GM21786 (cell line): ENCODE data around the gene GOLPH3L.
"Not testable (repeated sequence)": the region's sequence is repeated elsewhere in the genome, so short reads cannot be mapped to it uniquely, and the experiment has no call there.

ENCODE experiments used
- ATAC-seq: cut with Tn5 transposase; IDR thresholded peaks from one replicate; pipeline ENCODE4 v1.9.1; 2021; ENCODE audit not compliant: unreplicated experiment

GOLPH3L gene

DNA sequence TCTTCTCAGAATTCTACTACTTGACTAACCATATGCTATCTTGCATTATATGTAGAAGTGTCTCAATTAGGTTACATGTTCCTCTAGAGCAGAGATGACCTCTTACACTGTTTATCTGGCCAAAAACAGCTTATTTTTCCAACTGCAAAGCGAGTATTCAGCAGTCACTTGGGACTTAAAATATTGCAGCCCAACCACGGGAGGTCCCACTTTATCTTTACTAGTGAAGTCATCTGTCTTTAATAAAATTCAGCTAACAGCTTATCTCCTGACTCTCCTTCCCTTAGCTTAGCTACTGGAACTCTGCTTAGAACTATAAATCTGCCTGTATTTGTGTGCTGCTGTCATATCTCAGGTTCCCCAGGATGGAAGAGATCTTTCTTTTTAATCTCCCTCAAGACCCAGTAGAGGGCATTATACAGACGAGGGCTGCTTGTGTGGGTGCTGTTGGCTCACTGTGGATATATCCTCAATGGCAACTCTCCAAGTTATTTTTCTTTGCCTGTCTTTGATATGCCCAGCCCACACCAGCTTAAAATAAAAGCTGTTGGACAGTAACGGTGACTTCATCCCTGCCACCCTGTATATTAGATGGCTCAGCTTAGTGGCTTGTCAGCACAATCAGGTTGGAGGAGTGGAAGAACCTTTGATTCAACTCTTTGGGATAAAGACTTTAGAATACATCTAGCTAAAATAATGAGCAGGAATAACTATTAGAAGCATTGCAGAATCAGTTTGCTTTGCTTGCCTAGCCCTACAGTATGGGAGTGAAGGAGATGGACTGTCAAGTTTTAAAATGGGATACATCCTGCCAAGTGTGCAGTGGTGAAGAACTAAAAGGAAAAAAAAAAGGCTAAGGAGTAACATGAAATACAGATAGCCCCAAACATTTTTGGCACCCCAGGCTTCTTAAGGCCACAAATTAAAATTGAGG, 77.1 kb downstream of the GOLPH3L start:
- ATAC-seq: no peak

DNA sequence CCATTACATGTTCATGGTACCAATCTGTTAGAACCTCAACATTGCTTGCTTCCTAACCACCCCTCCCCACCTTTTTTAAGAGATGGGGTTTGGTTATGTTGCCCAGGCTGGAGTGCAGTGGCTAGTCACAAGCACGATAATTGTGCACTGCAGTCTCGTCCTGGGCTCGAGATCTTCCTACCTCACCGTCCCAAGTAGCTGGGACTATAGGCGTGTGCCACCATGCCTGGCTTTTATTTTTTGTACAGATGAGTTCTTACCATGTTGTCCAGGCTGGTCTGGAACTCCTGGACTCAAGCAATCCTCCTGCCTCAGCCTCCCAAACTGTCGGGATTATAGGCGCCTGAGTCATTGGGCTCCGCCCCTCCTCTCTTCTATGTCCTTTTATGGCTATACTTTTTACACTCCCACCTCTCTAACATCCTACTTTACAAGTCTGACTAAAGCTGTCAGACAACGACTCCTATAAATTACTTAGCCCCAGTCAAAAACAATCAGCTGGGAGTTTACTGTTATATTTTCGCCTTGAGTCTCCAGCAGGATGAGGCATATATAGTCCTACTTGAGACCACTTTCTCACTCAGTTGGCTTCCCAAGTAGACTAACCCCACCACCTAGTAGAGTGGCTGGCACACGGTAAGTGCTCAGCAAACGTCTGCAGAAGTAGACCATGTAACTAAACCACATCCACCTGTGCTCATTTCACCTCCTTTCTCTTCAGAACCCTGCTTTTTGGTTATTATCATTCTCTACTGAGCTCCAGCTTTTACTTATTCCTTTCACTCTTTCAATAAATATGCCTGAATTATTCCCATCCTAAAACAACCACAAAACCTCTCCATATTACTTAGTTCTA, 81.4 kb downstream of the GOLPH3L start:
- no peak for ATAC-seq

DNA sequence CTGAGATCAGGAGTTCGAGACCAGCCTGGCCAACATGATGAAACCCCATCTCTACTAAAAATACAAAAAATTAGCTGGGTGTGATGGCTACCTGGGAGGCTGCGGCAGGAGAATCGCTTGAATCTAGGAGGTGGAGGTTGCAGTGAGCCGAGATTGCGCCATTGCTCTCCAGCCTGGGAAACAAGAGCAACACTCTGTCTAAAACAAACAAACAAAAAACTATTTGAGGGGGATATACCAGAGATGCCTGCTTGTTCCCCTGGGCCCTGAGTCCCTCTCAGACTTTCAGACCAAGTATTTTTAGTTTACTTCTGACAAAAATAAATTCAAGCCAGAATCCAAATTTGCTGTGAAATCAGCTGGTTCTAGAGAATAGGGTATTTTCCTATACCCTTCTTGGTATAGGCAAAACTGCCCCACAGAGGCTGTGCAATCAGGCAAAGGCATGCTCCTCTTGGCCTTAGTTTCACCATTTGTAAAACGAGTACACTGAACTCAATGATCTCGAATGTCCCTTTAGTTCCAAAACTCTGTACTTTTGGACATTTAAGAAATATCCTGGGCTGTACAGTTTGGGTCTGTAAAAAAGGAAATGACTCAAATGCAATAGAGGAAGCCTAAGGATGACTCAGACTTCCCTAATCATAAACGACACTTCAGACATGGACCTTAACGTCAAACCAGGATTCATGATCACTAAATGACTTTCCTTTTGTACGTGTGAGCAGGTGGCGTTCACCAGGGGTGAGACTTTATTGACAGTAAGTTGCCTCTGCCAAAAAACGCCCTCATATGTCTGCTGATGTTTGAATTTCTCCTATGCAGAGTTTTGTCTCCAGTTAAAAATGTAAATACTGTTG, 83.7 kb downstream of the GOLPH3L start:
- ATAC-seq: peak; percentile 39

DNA sequence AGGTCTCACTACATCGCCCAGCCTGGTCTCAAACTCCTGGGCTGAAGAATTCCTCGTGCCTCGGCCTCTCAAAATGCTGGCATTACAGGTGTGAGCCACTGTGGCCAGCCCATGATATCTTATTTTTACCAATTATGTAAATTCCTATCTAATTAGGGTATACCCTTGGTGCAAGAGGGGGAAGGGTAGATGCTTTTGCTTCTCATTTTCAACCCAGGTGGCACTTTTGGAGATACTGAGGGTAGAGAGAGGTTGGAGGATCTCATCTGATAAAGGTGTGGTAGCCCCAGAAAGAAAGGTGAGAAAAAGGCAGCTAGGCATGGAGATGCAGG, 85.0 kb downstream of the GOLPH3L start:
- ATAC-seq: no peak

DNA sequence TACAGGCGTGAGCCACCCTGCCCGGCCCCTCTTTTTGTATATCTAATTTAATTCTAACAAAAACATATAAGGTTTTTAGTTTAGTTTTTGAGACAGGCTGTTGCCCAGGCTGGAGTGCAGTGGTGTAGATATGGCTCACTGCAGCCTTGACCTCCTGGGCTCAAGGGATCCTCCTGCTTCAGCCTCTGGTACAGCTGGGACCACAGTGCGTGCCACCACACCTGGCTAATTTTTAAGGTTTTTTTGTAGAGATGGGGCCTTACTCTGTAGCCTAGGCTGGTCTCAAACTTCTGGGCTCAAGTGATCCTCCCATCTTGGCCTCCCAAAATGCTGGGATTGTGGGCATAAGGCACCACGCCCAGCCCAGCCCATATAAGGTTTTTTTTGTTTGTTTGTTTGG, 86.4 kb downstream of the GOLPH3L start:
- no peak for ATAC-seq

DNA sequence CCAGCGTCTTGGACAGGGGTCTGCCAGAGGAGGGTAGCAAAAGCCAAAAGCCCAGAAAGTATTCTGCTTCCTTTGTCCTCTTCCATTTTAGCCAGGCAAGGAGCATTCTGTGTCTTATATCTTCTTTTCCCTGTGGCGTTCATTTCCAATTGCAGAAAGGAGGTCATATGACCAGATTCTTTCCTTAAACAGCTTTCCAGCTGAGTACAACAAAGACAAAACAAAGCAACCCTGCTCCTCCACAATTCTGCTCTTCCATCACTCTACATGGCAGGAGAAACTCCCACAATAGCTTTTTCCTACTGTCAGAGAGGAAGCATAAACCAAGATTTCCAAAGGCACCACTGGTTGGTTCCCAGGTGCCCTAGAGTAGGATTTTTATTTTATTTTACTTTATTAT, 87.2 kb downstream of the GOLPH3L start:
- no peak for ATAC-seq

DNA sequence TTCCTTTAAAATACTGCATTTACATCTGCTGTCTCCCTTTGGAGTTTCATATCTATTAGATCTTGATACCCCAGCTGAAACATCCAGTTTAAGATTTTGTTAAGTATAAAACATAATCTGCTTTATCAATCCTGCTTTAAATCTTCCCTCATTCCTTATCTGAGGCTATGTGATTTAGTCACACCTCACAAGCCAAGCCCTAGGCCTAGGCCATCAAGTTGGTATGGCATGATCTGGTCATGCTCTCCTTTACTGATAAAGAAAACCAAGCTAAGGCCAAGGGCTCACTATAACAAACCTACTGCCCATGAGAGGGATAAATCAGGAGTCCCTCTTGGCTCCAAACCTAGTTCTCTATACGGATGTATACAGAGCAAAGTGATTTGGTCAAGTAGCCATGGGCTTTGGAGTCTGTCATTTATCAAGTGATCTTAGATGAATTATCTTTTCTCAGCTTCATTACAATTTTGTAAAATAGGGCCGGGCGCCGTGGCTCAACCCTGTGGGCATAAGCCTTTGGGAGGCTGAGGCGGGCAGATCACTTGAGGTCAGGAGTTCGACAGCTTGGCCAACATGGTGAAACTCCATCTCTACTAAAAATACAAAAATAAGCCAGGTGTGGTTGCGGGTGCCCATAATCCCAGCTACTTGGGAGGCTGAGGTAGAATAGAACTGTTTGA, 90.4 kb downstream of the GOLPH3L start:
- no peak for ATAC-seq

DNA sequence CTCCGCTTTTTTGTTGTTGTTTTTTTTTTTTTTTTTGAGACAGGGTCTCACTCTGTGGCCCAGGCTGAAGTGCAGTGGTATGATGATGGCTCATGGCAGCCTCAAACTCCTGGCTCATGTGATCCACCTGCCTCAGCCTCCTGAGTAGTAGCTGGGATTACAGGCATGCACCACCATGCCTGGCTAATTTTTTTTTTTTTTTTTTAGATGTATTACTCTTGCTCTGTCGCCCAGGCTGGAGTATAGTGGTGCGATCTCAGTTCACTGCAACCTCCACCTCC, 91.6 kb downstream of the GOLPH3L start:
- ATAC-seq: not testable (repeated sequence)

DNA sequence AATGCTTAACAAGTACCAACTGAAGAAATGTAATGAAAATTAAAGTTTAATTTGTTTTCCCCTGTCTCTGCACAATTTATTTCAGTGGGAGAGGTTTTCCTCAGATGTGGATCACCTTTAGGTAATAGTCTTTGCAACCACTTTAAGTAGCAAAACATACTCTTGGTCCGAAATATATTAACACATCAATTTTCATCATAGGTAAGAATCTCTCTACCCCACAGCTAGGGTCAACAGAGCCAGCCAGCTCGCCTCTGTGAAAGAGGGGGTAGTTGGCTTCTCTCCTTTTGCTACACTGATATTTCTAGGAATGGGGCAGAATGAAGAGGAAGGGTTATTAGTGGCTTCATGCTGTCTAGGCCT, 92.7 kb downstream of the GOLPH3L start:
- no peak for ATAC-seq

DNA sequence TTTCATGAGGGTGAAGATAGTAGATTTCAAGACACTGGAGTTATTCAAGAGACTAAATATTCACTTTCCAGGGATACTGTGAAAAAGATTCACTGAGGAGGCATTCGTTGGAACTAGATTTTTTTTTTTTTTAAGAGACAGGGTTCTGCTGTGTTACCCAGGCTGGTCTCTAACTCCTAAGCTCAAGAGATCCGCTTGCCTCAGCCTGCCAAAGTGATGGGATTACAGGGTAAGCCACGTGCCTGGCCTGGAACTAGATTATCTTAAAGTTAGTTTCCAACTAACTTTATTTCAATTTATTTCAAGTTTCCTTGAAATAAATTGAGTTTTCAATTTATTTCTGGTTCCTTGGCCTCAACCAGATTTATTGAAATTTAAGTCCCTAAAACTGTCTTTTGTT, 93.2 kb downstream of the GOLPH3L start:
- ATAC-seq: no peak

DNA sequence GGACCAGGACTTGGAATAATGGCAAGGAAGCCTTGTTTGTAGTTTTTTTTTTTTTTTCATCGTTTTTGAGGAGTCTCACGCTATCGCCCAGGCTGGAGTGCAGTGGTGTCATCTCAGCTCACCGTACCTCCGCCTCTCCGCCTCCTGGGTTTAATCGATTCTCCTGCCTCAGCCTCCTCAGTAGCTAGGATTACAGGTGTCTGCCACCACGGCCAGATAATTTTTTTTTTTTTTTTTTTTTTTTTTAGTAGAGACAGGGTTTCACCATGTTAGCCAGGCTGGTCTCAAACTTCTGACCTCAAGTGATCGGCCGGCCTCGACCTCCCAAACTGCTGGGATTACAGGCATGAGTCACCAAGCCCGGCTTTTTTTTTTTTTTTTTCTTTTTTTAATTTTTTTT, 94.6 kb downstream of the GOLPH3L start:
- ATAC-seq: not testable (repeated sequence)

DNA sequence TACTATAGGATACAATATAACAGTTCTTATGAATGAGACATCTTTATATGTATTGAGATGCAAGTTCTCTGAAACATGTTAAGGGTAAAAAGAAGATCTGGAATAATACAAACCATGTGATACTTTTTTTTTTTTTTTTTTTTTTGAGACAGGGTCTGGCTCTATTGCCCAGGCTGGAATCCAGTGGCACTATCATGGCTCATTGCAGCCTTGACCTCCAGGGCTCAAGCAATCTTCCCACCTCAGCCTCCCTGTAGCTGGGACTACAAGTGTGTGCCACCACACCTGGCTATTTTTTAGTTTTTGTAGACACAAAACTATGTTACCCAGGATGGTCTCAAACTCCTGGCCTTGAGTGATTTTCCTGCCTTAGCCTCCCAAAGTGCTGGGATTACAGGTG, 95.4 kb downstream of the GOLPH3L start:
- ATAC-seq: no peak

DNA sequence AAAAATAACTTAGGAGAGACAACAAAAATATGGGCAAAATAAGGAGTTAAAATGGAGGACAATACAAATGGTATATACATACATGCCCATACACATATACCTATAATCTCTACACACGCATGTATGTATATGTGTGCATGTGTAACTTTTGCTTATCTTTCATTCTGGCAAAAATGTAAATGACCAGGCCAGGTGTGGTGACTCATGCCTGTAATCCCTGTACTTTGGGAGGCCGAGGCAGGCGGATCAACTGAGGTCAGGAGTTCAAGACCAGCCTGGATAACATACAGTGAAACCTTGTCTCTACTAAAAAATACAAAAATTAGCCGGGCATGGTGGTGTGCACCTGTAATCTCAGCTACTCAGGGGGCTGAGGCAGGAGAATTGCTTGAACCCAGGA, 98.6 kb downstream of the GOLPH3L start:
- ATAC-seq: not testable (repeated sequence)

DNA sequence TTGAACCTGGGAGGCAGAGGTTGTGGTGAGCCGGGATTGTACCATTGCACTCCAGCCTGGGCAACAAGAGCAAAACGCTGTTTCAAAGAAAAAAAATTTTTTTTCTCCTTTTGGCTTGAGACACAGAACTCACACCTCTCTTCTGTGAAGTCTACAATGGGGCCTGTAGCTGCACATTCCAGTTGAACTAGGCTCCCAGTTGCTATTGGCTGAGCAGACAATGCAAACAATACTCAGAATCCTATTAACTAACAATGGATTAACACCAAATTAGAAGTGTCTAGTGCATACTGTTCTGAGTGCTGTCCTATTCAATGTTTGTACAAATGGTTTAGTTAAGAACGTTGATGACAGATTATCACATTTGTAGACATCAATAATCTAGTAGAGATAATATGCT, 100.0 kb downstream of the GOLPH3L start:
- ATAC-seq: no peak
